Ishikawa (cell line): ENCODE data around the gene EXOSC6.

Experiments used
- CEBPB ChIP-seq: IDR thresholded peaks from 2 replicates; pipeline ENCODE4 v1.6.1; 2012
- CREB1 ChIP-seq: IDR thresholded peaks from 2 replicates; pipeline ENCODE4 v1.6.1; 2012; ENCODE audit warnings: low read depth
- EGR1 ChIP-seq: IDR thresholded peaks from 2 replicates; pipeline ENCODE4 v1.6.1; 2012
- EP300 ChIP-seq: IDR thresholded peaks from 2 replicates; pipeline ENCODE4 v1.6.1; 2012; ENCODE audit warnings: borderline replicate concordance
- FOXM1 ChIP-seq: IDR thresholded peaks from 2 replicates; pipeline ENCODE4 v1.6.1; 2012; ENCODE audit warnings: low read depth, borderline replicate concordance
- MAX ChIP-seq: IDR thresholded peaks from 2 replicates; pipeline ENCODE4 v1.6.1; 2012
- NFIC ChIP-seq: IDR thresholded peaks from 2 replicates; pipeline ENCODE4 v1.6.1; 2012
- RAD21 ChIP-seq: IDR thresholded peaks from 2 replicates; pipeline ENCODE4 v1.6.1; 2012; ENCODE audit warnings: low read depth
- TAF1 ChIP-seq: IDR thresholded peaks from 2 replicates; pipeline ENCODE4 v1.6.1; 2012; ENCODE audit warnings: low read depth, mild to moderate bottlenecking
- TCF12 ChIP-seq: IDR thresholded peaks from 2 replicates; pipeline ENCODE4 v1.6.1; 2012; ENCODE audit warnings: low read depth
- USF1 ChIP-seq: IDR thresholded peaks from 2 replicates; pipeline ENCODE4 v1.6.1; 2012
- YY1 ChIP-seq: IDR thresholded peaks from 2 replicates; pipeline ENCODE4 v1.6.1; 2012; ENCODE audit warnings: low read depth
- ZBTB7A ChIP-seq: IDR thresholded peaks from 2 replicates; pipeline ENCODE4 v1.6.1; 2012; ENCODE audit warnings: low read depth

- no peak for TF ChIP-seq TAF1
- TF ChIP-seq ZBTB7A: no peak
- no peak for TF ChIP-seq MAX
- TF ChIP-seq EP300: no peak
- TF ChIP-seq FOXM1: no peak
- TF ChIP-seq CEBPB: no peak
- TF ChIP-seq NFIC: no peak
- TF ChIP-seq RAD21: no peak
- no peak for TF ChIP-seq USF1
- no peak for TF ChIP-seq TCF12
- no peak for TF ChIP-seq EGR1
- TF ChIP-seq YY1: no peak
- no peak for TF ChIP-seq CREB1
These were observed 42.8 kb upstream of the EXOSC6 start for GRCh38 chr16:70294385-70295025.
